Smooth muscle cell of the brain vasculature (primary cell): ENCODE measurements around the gene RERE.
A peak's percentile ranks its signal among the peaks of the same experiment; 100 is the strongest.

Experiments
- DNase-seq: peaks from one replicate; pipeline ENCODE4 v3.0.0-alpha.2; 2012; ENCODE audit warnings: low read depth, low spot score

Gene RERE

GRCh38 chr1:8478566-8478965, 338.9 kb downstream of the RERE start:
- no peak for DNase-seq

DNA sequence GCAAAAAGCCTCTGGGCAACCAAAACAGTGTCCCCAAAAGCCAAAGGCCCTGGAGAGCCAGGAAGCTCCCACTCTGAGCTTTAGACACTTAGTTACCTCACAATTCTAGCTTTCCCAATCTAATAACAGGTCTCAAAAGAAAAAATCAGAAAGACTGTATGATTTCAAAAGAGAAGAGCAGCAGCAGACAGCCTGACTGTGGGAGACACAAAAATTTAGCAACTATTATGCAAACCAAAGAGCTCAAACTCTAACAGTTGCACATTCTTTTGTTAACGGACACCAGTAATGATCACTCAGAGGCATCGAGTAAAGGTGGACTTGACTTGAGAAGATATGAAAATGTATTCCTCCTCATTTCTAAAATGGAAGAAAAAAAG, 339.5 kb downstream of the RERE start:
- DNase-seq = no peak

GRCh38 chr1:8477166-8477982, 340.1 kb downstream of the RERE start:
- DNase-seq = no peak

GRCh38 chr1:8476006-8476405, 341.4 kb downstream of the RERE start:
- DNase-seq = no peak

DNA sequence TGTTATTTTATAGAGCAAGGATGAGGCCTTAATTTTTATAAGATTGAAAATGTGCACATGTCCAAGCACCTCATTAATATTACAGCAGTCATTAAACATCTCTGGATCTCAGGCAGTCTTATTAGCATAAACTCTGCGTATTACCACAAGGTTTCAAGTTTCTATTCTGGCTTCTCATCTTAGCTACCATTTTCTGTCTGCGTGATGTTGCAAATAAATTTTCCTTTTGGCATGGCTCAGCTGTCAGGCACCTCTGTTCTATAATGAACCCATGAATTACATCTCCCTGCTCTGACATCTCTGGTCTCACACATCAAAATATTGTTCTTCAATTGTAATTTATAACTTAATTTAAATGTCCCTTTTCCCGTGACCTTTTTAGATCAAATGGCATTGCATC, 343.1 kb downstream of the RERE start:
- no peak for DNase-seq

- DNase-seq = no peak
Observed at GRCh38 chr1:8473891-8474300, 343.5 kb downstream of the RERE start.

- no peak for DNase-seq
Observed at GRCh38 chr1:8473121-8473875, 344.1 kb downstream of the RERE start.

DNA sequence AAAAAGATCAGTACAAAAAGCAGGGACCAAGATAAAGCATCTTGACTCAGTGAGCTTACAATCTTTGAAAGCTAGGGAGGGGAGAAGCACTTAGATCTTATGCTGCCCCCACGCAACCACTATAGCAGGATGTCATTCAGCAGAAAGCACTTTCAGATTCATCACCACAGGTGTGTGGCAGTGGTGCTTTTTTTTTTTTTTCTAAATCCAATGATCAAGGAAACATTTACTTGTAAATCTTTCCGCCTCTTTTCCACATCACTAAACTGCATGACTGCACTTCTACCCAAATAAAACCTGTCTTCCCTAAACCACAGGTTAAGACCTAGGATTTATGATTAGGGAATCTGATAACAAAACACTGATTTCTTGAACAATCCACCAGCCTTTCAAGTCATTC, 344.8 kb downstream of the RERE start:
- DNase-seq = no peak

GRCh38 chr1:8471451-8471850, 346.0 kb downstream of the RERE start:
- DNase-seq = no peak

- no peak for DNase-seq
Observed at GRCh38 chr1:8468751-8469150, 348.7 kb downstream of the RERE start.

- no peak for DNase-seq
Observed at GRCh38 chr1:8467308-8467707, 350.1 kb downstream of the RERE start.

- no peak for DNase-seq
Observed at GRCh38 chr1:8465692-8466091, 351.7 kb downstream of the RERE start.

- no peak for DNase-seq
Observed at GRCh38 chr1:8465013-8465412, 352.4 kb downstream of the RERE start.

GRCh38 chr1:8464377-8464776, 353.1 kb downstream of the RERE start:
- DNase-seq = no peak

GRCh38 chr1:8463144-8463927, 354.1 kb downstream of the RERE start:
- peak; percentile 79 for DNase-seq

GRCh38 chr1:8462371-8462892, 355.0 kb downstream of the RERE start:
- no peak for DNase-seq

DNA sequence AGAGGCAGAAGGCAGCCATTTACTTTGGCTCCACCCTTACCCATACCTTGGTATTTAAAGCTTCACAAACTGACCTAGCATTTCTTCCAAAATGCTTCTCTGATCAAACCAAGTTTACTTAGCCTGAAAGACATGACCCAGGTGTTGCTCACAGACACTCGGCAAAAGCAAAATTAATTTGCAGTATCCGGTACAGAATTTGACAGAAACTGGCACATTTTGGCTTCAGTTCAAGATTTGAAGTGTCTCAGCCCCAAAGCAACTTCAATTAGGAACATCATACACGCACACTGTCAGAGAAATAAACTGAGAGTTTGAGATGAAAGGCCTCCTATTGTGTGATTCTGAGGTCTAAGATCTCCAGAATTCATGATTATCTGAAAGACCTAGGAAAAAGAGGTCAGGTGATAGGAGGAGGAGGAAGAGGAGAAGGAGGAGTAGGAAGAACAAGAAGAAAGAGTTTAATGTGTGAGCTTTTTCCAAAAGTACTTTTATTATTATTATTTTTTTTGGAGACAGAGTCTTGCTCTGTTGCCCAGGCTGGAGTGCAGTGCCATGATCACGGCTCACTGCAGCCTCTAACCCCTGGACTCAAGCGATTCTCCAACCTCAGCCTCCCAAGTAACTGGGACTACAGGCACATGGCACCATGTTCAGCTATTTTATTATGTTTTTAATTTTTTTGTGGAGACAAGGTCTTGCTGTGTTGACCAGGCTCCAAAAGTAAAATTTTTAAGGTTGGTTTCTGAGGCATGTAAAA, 355.9 kb downstream of the RERE start:
- no peak for DNase-seq

GRCh38 chr1:8460784-8461183, 356.7 kb downstream of the RERE start:
- DNase-seq = no peak

DNA sequence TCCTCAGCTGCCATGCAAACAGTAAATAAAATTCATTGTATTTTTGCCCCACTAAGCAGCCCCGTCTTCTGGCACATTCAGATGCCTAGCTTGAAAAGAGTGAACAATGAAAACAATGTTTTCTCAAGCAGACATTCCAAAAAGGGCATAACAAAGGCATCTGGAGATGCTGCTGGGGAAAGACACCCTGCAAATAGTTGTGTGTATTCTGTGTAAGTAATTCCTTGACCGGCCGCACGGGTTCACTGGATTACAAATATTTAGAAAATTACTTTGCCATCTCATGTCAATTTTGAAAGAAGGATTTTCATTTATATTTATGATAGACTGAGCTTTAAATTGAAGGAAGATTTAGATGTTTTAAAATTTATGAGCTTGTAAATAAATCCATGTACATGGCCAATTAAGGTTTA, 357.3 kb downstream of the RERE start:
- DNase-seq = no peak

DNA sequence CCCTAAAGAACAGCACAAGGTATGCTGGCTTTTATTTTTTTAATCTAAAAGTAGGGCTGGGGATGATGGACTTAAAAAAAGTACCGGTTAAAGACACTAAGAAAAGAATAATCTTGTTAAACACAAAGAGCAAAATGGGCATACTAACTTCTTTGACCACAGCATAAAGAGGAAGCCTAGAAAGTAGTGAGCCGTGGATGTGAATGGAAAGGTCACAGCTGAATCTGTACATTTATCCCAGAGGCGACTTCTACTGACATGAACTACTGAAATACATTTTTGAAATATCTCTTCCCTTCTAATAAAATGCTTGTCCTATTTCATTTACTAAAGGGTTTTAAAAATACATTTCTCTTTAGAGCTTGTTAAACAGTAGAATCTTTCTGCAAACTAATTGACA, 358.8 kb downstream of the RERE start:
- DNase-seq = no peak

GRCh38 chr1:8457760-8458381, 359.6 kb downstream of the RERE start:
- DNase-seq = no peak
